ENCODE measurements around the gene RFLNA.

Gene RFLNA

GRCh38 chr12:124310178-124310577 lies 15.3 kb downstream of the RFLNA start:
- no peak overlapping the region for H3K27ac ChIP-seq
- no peak for DNase-seq (ENCODE audit: low spot score)
- POLR2A ChIA-PET (ENCODE audit: low non-redundant PET) = interaction anchor here (0.5 kb wide), 1 partner anchor 540 kb away, joined by 7 read pairs; no protein-coding TSS in a partner anchor
- TF ChIP-seq CTCF (conservative IDR thresholded peaks at IDR 0.05; ENCODE audit: low read depth) = no peak
- CTCF ChIA-PET = no interaction called here

- H3K27ac ChIP-seq = no peak overlapping the region
- TF ChIP-seq CTCF (conservative IDR thresholded peaks at IDR 0.05; ENCODE audit: low read depth) = no peak
- CTCF ChIA-PET = no interaction called here
- POLR2A ChIA-PET (ENCODE audit: low non-redundant PET) = interaction anchor here (0.5 kb wide), 1 partner anchor 540 kb away, joined by 7 read pairs; no protein-coding TSS in a partner anchor
- no peak for DNase-seq (ENCODE audit: low spot score)
These were observed 15.9 kb downstream of the RFLNA start for GRCh38 chr12:124310785-124311184.

- ChIA-PET POLR2A (ENCODE audit: low non-redundant PET) (no interaction called here), CTCF (no interaction called here)
- H3K27ac ChIP-seq = no peak overlapping the region
- no peak for DNase-seq (ENCODE audit: low spot score)
- no peak for TF ChIP-seq CTCF (conservative IDR thresholded peaks at IDR 0.05; ENCODE audit: low read depth)
These were observed 16.6 kb downstream of the RFLNA start for GRCh38 chr12:124311292-124312109.

GRCh38 chr12:124312601-124313000 lies 17.7 kb downstream of the RFLNA start:
- DNase-seq (ENCODE audit: low spot score) = no peak
- CTCF ChIA-PET = interaction anchor here (0.5 to 0.6 kb wide), 2 partner anchors 28 to 184 kb away, joined by 3 read pairs; no protein-coding TSS in a partner anchor
- POLR2A ChIA-PET (ENCODE audit: low non-redundant PET) = no interaction called here
- no peak for TF ChIP-seq CTCF (conservative IDR thresholded peaks at IDR 0.05; ENCODE audit: low read depth)
- H3K27ac ChIP-seq = no peak overlapping the region

GRCh38 chr12:124314207-124314606 lies 19.3 kb downstream of the RFLNA start:
- H3K27ac ChIP-seq = no peak overlapping the region
- POLR2A ChIA-PET (ENCODE audit: low non-redundant PET) = no interaction called here
- no peak for DNase-seq (ENCODE audit: low spot score)
- CTCF ChIA-PET = no interaction called here
- TF ChIP-seq CTCF (conservative IDR thresholded peaks at IDR 0.05; ENCODE audit: low read depth) = no peak

- H3K27ac ChIP-seq = no peak overlapping the region
- POLR2A ChIA-PET (ENCODE audit: low non-redundant PET) = no interaction called here
- DNase-seq (ENCODE audit: low spot score) = no peak
- no peak for TF ChIP-seq CTCF (conservative IDR thresholded peaks at IDR 0.05; ENCODE audit: low read depth)
- CTCF ChIA-PET = no interaction called here
These were observed 19.9 kb downstream of the RFLNA start for GRCh38 chr12:124314766-124315165.
